NOMO-1 (cell line): ENCODE results near the gene PARP14.
"Not testable (repeated sequence)": the region's sequence is repeated elsewhere in the genome, so short reads cannot be mapped to it uniquely, and the experiment has no call there.

Experiments
- DNase-seq, 2 experiments: peaks; one replicate each; lab custom pipeline; 2025; ENCODE audit not compliant: unreplicated experiment in 2 of 2; lab: John Stamatoyannopoulos, UW

The PARP14 gene

DNA sequence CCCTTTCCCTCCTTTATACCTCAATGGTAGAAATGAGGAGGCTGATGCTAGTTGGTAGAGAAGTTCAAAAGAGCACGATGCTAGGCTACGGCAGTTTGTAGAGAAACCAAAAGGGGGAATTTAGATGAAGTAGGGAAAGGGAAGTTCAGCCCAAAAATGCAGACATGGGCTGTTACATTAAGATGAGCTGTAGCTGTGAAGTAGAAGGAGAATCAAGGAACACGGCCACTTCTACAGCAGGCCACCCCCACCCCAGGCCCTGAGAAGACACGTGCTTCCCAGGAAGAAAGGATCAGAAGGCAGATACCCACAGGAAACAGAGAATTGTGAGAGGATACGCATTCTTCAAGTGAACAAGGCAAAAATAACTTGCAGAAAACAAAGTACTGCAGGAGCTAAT is 2.1 kb upstream of the PARP14 start:
- DNase-seq = peak; percentile 55 to 60

DNA sequence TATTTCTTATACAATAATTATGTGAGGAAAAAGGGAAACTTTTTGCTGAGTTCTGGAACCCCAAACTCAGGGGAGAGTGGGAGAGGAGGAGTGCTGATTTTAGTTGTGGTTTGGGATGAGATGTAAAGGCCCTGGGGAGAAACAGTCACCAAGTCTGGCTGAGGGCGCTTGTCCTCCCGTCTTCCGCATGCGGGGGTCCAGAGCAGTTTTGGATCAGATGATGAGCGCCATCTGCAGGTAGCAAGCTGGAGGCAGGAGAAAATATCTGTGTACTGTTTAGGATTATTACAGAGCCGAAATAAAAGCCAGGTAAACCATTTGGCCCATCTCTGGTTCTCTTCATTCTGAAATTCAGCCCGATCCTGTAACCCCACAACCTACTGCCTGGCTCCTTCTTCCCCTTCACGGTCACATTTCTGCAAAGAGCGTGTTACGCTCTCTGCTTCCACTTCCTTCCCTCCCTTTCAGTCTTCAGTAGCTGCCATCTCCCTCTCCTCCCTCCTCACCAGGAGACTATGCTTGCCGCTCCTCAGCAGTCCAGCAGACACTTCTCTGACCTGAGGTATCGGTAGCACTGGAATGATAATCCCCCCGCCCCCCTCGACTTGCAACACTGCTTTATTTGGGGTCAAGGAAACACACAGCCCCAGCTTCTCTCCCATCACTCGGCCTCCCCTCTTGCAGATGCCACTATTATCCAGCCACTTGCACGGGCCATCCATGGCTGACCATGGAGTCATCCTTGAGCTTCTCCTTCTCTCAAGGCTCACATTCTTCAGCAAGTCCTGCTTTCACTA is 1.4 kb upstream of the PARP14 start:
- DNase-seq = peak; percentile 68 to 72

- no peak for DNase-seq
Observed at GRCh38 chr3:122679882-122680474, 661 bp upstream of the PARP14 start.

- no peak for DNase-seq
Observed at GRCh38 chr3:122681284-122681973, 790 bp downstream of the PARP14 start.

GRCh38 chr3:122681974-122682409 is 1.4 kb downstream of the PARP14 start:
- DNase-seq = no peak

- not testable (repeated sequence) for DNase-seq
Observed at GRCh38 chr3:122682778-122683411, 2.3 kb downstream of the PARP14 start.

GRCh38 chr3:122687298-122687697 is 6.7 kb downstream of the PARP14 start:
- DNase-seq = no peak

- peak in 1 of 2 experiments; percentile 11 for DNase-seq
Observed at GRCh38 chr3:122688996-122689395, 8.4 kb downstream of the PARP14 start.

GRCh38 chr3:122689587-122689986 is 8.9 kb downstream of the PARP14 start:
- no peak for DNase-seq

DNA sequence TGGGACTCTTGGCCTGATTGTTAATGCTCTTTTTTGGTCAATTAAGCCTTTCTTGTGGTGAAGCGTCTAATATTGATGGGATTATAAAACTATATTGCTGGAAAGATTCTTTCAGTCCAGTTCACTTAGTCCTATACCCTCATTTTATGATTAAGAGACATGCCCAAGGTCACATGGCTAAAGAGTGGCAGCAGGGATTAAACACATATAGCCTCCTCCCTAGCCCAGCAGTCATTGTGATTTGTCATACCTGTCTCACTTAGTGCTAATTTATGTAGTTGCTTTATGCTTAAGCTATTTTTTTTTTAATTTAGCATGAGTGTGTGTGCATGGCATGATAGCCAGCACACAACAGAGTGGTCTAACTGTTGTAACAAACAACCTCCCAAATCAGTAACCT is 9.5 kb downstream of the PARP14 start:
- no peak for DNase-seq

- no peak for DNase-seq
Observed at GRCh38 chr3:122691195-122691594, 10.6 kb downstream of the PARP14 start.

DNA sequence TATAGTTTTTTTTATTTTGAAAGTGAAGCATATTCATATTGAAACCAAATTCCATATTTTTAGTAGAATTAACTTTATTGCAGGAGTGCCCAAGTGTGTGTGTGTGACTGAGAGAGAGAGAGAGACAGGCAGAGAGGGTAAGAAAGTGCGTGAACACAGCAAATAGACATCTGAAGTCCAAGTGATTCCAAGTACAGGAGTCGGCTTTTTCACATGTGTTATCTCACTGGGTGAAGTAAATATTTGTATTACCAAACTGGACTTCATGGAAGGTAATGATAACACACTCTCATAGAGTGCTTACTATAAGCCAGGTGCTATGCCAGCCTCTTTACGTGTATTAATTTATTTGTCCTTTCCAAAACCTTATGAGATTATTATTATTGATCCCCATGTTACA is 12.0 kb downstream of the PARP14 start:
- no peak for DNase-seq

DNA sequence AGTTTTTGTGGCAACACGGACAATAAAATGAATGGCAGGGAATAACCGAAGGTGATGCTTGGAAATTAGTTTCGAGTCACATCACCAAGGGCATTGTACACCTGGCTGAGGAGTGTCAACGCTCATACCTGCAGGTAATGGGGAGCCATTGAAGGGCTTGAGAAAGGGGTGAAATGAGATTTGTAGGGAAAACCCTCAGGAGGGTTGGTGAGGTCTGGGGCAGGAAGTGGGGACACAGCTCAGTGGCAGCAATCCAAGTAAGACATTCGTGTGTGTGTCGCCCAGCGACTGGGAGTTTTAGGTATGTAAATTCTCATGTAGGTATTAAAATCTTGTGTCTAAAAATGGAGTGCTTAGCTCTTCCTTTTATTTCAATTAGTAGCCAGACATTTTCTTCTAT is 14.3 kb downstream of the PARP14 start:
- DNase-seq = no peak

GRCh38 chr3:122695927-122696561 is 15.4 kb downstream of the PARP14 start:
- DNase-seq = no peak

DNA sequence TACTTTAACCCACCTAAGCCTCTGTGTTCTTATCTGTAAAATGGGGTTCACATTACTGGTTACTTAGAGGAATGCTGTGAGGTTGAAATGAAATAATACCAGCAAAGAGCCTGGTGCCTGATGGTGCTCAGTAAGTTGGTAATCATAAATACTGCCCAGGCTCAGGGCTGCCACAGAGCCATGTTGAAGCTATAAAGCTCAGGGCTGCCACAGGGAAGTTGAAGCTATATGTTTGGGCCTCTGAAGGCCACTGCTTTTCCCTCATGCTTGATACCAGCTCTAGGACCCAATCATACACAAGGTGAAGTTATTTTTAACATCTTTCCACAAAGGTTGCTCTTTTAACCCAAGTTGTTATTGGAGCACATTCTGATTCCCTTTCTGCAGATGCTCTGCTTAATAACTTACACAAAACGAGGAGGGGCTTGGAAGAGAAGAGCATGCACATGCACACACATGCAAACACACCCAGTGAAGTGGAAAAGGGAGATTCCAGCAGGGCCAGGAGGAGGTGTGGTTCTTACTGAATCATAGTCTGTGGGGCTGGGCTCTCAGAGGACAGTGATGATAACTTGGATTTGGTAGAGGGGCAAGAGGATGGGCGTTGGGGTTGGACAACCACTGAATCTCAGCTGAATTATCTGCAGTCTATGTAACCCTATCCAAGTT is 17.4 kb downstream of the PARP14 start:
- DNase-seq = no peak

- no peak for DNase-seq
Observed at GRCh38 chr3:122700193-122700592, 19.6 kb downstream of the PARP14 start.

DNA sequence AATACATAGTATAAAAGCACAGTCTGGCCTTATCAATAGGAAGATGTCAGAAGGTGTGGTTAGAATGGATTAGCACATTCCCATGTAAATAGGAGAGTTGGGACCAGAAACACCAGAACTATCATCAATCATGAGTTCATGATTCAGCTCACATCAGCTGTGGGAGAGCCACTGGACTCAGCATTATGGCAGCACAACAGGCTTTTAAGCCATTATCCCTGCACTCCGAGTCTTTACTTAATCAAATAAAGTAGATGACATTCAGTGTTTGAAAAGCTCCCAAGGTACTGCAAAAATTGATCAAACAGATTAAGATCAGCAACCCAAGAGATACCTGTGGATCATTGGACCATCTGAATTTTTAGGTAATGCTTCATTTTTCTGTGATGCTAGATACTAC is 24.7 kb downstream of the PARP14 start:
- DNase-seq = no peak

GRCh38 chr3:122710616-122711251 is 30.1 kb downstream of the PARP14 start:
- DNase-seq = not testable (repeated sequence)

DNA sequence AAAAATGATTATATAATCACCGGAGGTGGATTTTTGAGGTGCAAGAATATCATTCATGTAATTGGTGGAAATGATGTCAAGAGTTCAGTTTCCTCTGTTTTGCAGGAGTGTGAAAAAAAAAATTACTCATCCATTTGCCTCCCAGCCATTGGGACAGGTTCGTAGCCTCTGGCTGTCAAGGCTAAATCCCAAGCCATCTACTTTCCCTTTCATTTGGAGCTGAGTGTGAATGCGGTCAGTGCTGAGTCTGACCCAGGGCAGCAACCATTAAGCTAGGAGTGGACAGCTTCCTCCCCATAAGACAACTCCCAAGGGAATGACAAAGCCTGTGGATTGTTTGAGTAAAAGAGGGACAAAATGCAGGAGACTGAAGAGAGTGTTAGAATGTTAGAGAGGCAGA is 33.6 kb downstream of the PARP14 start:
- DNase-seq = no peak

DNA sequence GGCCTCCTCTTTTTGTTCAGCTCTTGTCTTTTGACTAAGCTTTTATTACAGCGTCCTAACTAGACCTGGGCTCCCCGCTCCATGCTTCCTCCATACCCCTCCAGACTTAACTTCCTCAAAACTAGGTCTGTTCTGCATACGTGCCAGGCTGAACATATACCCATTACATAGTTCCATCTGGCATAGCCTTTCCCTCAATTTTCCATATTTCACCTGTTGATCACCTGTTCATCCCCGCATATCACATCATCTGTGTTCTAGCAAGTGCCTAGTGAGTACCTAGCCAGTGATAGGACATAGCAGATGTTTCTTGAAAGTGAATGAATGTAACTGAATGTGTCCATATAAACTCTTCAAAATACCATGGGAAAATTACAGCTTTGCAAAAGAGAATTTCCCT is 36.0 kb downstream of the PARP14 start:
- DNase-seq = no peak
